ENCODE measurements around the gene ZNF124.

The ZNF124 gene

GRCh38 chr1:247107694-247108093 lies 64.1 kb downstream of the ZNF124 start:
- H3K4me1 ChIP-seq (ENCODE audit: insufficient read depth, low read length, severe bottlenecking) = peaks cover 12% of the 10 kb centered on the region
- no peaks in the 10 kb centered on the region for H3K27me3 ChIP-seq (ENCODE audit: insufficient read depth, low read length)
- H3K36me3 ChIP-seq (ENCODE audit: insufficient read depth, low read length) = peaks cover 5% of the 10 kb centered on the region
- no peak overlapping the region for H3K27ac ChIP-seq (ENCODE audit: low read depth, low read length, poor library complexity, severe bottlenecking)
- no peak overlapping the region for H3K4me3 ChIP-seq (ENCODE audit: low read depth, low read length, poor library complexity, severe bottlenecking)
- no peaks in the 10 kb centered on the region; the same call in 1 of the 2 replicates for H3K79me2 ChIP-seq (ENCODE audit: insufficient read depth, low read length)
- H3K4me2 ChIP-seq (ENCODE audit: low read length) = no peak overlapping the region
- no peaks in the 10 kb centered on the region for H3F3A ChIP-seq (ENCODE audit: insufficient read depth, low read length)
- H3K9me3 ChIP-seq (ENCODE audit: low read length) = peaks cover 7% of the 10 kb centered on the region; the same call in 1 of the 2 replicates
- H3K9me2 ChIP-seq (ENCODE audit: low read depth, low read length) = no peaks in the 10 kb centered on the region
- TF ChIP-seq, protein P1, sequence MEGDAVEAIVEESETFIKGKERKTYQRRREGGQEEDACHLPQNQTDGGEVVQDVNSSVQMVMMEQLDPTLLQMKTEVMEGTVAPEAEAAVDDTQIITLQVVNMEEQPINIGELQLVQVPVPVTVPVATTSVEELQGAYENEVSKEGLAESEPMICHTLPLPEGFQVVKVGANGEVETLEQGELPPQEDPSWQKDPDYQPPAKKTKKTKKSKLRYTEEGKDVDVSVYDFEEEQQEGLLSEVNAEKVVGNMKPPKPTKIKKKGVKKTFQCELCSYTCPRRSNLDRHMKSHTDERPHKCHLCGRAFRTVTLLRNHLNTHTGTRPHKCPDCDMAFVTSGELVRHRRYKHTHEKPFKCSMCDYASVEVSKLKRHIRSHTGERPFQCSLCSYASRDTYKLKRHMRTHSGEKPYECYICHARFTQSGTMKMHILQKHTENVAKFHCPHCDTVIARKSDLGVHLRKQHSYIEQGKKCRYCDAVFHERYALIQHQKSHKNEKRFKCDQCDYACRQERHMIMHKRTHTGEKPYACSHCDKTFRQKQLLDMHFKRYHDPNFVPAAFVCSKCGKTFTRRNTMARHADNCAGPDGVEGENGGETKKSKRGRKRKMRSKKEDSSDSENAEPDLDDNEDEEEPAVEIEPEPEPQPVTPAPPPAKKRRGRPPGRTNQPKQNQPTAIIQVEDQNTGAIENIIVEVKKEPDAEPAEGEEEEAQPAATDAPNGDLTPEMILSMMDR (IDR thresholded peaks at IDR 0.05; ENCODE audit: low read length) = no peak
- no peak for TF ChIP-seq EZH2 (IDR thresholded peaks at IDR 0.05; ENCODE audit: borderline replicate concordance, low read length)
- H4K20me1 ChIP-seq (ENCODE audit: insufficient read depth, low read length) = no peaks in the 10 kb centered on the region
- H3K9ac ChIP-seq (ENCODE audit: low read length) = no peak overlapping the region
- no peak overlapping the region for H2AFZ ChIP-seq (ENCODE audit: low read length)

DNA sequence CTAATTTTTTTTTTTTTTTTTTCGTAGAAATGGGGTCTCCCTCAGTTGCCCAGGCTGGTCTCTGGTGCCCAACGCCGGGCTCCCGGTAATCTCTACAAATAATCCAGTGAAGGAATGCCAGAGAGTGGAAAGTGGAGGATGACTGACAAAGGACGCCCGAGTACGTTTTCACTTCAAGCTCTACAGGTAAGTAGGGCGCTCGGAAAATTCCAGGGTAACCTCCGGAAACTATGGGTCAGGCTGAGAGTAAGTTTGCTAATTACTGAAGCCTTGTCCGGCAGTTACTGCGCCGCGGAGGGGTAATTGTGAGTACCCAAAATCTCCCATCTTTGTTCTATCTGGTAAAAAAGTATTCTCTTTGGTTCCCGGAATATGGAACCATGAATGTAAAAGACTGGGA lies 65.9 kb downstream of the ZNF124 start:
- Histone ChIP-seq H3K4me1 (ENCODE audit: insufficient read depth, low read length, severe bottlenecking) (peaks cover 12% of the 10 kb centered on the region), H3K79me2 (ENCODE audit: insufficient read depth, low read length) (no peaks in the 10 kb centered on the region; the same call in 1 of the 2 replicates), H3K9ac (ENCODE audit: low read length) (no peak overlapping the region), H3K9me2 (ENCODE audit: low read depth, low read length) (no peaks in the 10 kb centered on the region), H3F3A (ENCODE audit: insufficient read depth, low read length) (no peaks in the 10 kb centered on the region), H4K20me1 (ENCODE audit: insufficient read depth, low read length) (no peaks in the 10 kb centered on the region), H3K4me2 (ENCODE audit: low read length) (no peak overlapping the region), H3K9me3 (ENCODE audit: low read length) (peaks cover 22% of the 10 kb centered on the region), H3K36me3 (ENCODE audit: insufficient read depth, low read length) (peaks cover 21% of the 10 kb centered on the region), H3K27me3 (ENCODE audit: insufficient read depth, low read length) (no peaks in the 10 kb centered on the region), H3K4me3 (ENCODE audit: low read depth, low read length, poor library complexity, severe bottlenecking) (no peak overlapping the region), H2AFZ (ENCODE audit: low read length) (no peak overlapping the region), H3K27ac (ENCODE audit: low read depth, low read length, poor library complexity, severe bottlenecking) (no peak overlapping the region)
- TF ChIP-seq, protein P1 (IDR thresholded peaks at IDR 0.05; ENCODE audit: low read length) = no peak
- no peak for TF ChIP-seq EZH2 (IDR thresholded peaks at IDR 0.05; ENCODE audit: borderline replicate concordance, low read length)

Measured in OCI-LY1 (cell line).